Smooth muscle cell (in vitro differentiated cells): Measurements from ENCODE around the gene PSD2. TPM values are rescaled to one million over a fixed set of nuclear protein-coding genes. Genes with fewer than 3 reads are reported as not detected.

ENCODE experiments used
- DNase-seq: peaks from one replicate; lab custom pipeline; 2025; ENCODE audit not compliant: unreplicated experiment; lab: John Stamatoyannopoulos, UW
- H2AFZ ChIP-seq: fragments of 200-600 bp; sonication (generic); 2 replicates; pipeline ENCODE4 v1.6.0; 2016; ENCODE audit warnings: antibody characterized with exemption, low read depth, mild to moderate bottlenecking
- H3F3A ChIP-seq: fragments of 200-600 bp; sonication (generic); 2 replicates; pipeline ENCODE4 v1.6.0; 2017; ENCODE audit warnings: antibody characterized with exemption, low read depth
- H3K27ac ChIP-seq: fragments of 200-600 bp; sonication (generic); 2 replicates; pipeline ENCODE4 v1.5.1; 2016; ENCODE audit warnings: low read depth, mild to moderate bottlenecking
- H3K27me3 ChIP-seq: fragments of 200-600 bp; sonication (generic); 2 replicates; pipeline ENCODE4 v1.6.1; 2016; ENCODE audit warnings: low read depth, mild to moderate bottlenecking
- H3K36me3 ChIP-seq: fragments of 200-600 bp; sonication (generic); 2 replicates; pipeline ENCODE4 v1.5.1; 2016; ENCODE audit warnings: low read depth
- H3K4me1 ChIP-seq: fragments of 200-600 bp; sonication (generic); 2 replicates; pipeline ENCODE4 v1.5.1; 2016; ENCODE audit warnings: low read depth
- H3K4me2 ChIP-seq: fragments of 200-600 bp; sonication (generic); 2 replicates; pipeline ENCODE4 v1.6.0; 2016; ENCODE audit warnings: mild to moderate bottlenecking
- H3K4me3 ChIP-seq: fragments of 200-600 bp; sonication (generic); 2 replicates; pipeline ENCODE4 v1.5.1; 2016; ENCODE audit warnings: mild to moderate bottlenecking
- H3K79me2 ChIP-seq: fragments of 200-600 bp; sonication (generic); 2 replicates; pipeline ENCODE4 v1.6.0; 2016; ENCODE audit warnings: low read depth, mild to moderate bottlenecking
- H3K9ac ChIP-seq: fragments of 200-600 bp; sonication (generic); 2 replicates; pipeline ENCODE4 v1.6.0; 2016; ENCODE audit warnings: low read depth
- H3K9me3 ChIP-seq: fragments of 200-600 bp; sonication (generic); replicated peaks from 2 replicates; pipeline ENCODE4 v1.5.1; 2016; ENCODE audit warnings: low read depth
- H4K20me1 ChIP-seq: fragments of 200-600 bp; sonication (generic); 2 replicates; pipeline ENCODE4 v1.6.0; 2016; ENCODE audit warnings: low read depth
- CTCF ChIP-seq: fragments of 200-600 bp; sonication (generic); IDR thresholded peaks from 2 replicates; pipeline ENCODE4 v1.5.1; 2017; ENCODE audit warnings: borderline replicate concordance, mild to moderate bottlenecking, antibody characterized with exemption; ENCODE audit not compliant: insufficient read depth, poor library complexity, severe bottlenecking
- WGBS: methylation state at CpG from one replicate; pipeline ENCODE4 v1.1.7; 2016; ENCODE audit warnings: low lambda C conversion rate; 5-methylcytosine and 5-hydroxymethylcytosine counted together
- polyA plus RNA-seq: library from polyadenylated mRNA; unstranded; fragments of >200 nt; fragmentation: Nextera tagmentation; extraction: Ambion mirVana; gene quantifications from 2 replicates; pipeline ENCODE4 v1.2.1, GENCODE V29; 2016
- total RNA-seq: library from RNA; depleted of rRNA; stranded (reverse); fragments of >200 nt; gene quantifications from 2 replicates; pipeline ENCODE4 v1.2.3, GENCODE V29; 2014

PSD2 gene
- total RNA-seq: 0.72 and 0.81 TPM in 2 replicates
- polyA plus RNA-seq: 0.43 and 0.54 TPM in 2 replicates

- Histone ChIP-seq H3F3A (no peaks in the 10 kb centered on the region), H4K20me1 (peaks cover 5% of the 10 kb centered on the region), H3K4me1 (no peaks in the 10 kb centered on the region), H3K9me3 (no peaks in the 10 kb centered on the region), H3K4me3 (peak within 1 kb of the TSS; percentile 38), H3K27ac (no peak within 1 kb of the TSS), H2AFZ (no peak within 1 kb of the TSS), H3K79me2 (no peaks in the 10 kb centered on the region), H3K36me3 (no peaks in the 10 kb centered on the region), H3K27me3 (peaks cover 97% of the 10 kb centered on the region), H3K4me2 (peak within 1 kb of the TSS; percentile 81), H3K9ac (no peak within 1 kb of the TSS)
- WGBS: 5% methylated on average over 27 of the region's 83 CpGs
- no peak for DNase-seq
- TF ChIP-seq CTCF: no peak
These were observed at the start of gene PSD2 for GRCh38 chr5:139795074-139796001. PSD2 (plus strand) TSS chr5:139795808; CDS start chr5:139809441, 13,633 bp downstream.

- peak overlapping the region; percentile 2 for H2AFZ ChIP-seq
- 4% methylated on average over 31 of the region's 44 CpGs for WGBS
- peaks cover 30% of the 10 kb centered on the region for H3K4me1 ChIP-seq
- H3F3A ChIP-seq: peaks cover 7% of the 10 kb centered on the region
- H3K27me3 ChIP-seq: no peaks in the 10 kb centered on the region
- peak overlapping the region; percentile 88 for H3K9ac ChIP-seq
- H3K27ac ChIP-seq: peak overlapping the region; percentile 86
- H3K36me3 ChIP-seq: no peaks in the 10 kb centered on the region
- no peaks in the 10 kb centered on the region for H3K79me2 ChIP-seq
- H3K4me3 ChIP-seq: peak overlapping the region; percentile 43
- peak overlapping the region; percentile 88 for H3K4me2 ChIP-seq
- peak; percentile 64 for DNase-seq
- H3K9me3 ChIP-seq: no peaks in the 10 kb centered on the region
- TF ChIP-seq CTCF: no peak
- no peaks in the 10 kb centered on the region for H4K20me1 ChIP-seq
These were observed 48.7 kb upstream of the PSD2 start for GRCh38 chr5:139746691-139747582.

- peak overlapping the region; percentile 86 for H3K27ac ChIP-seq
- H3K4me2 ChIP-seq: peak overlapping the region; percentile 88
These were observed 47.8 kb upstream of the PSD2 start for GRCh38 chr5:139747583-139748504.

More at GRCh38 chr5:139747583-139748504, 47.8 kb upstream of the PSD2 start:
- Histone ChIP-seq H3K79me2 (no peaks in the 10 kb centered on the region), H3K9me3 (no peaks in the 10 kb centered on the region), H3F3A (peaks cover 7% of the 10 kb centered on the region), H3K4me1 (peaks cover 30% of the 10 kb centered on the region), H3K36me3 (no peaks in the 10 kb centered on the region), H3K27me3 (no peaks in the 10 kb centered on the region), H2AFZ (peak overlapping the region; percentile 2), H4K20me1 (no peaks in the 10 kb centered on the region), H3K4me3 (peak overlapping the region; percentile 43), H3K9ac (peak overlapping the region; percentile 88)
- WGBS: 4% methylated on average over 55 of the region's 60 CpGs
- TF ChIP-seq CTCF: no peak
- DNase-seq: peak; percentile 72
